IPS-15b (cell line): ENCODE data around the gene ATPAF1.

Experiments
- H3K27me3 ChIP-seq: one replicate; pipeline ENCODE4 v1.6.1; 2013; ENCODE audit warnings: low read length; ENCODE audit not compliant: control insufficient read depth, insufficient read depth
- H3K36me3 ChIP-seq: one replicate; pipeline ENCODE4 v1.6.1; 2013; ENCODE audit warnings: low read length; ENCODE audit not compliant: control insufficient read depth, insufficient read depth
- H3K4me1 ChIP-seq: one replicate; pipeline ENCODE4 v1.6.1; 2013; ENCODE audit warnings: mild to moderate bottlenecking, low read length; ENCODE audit not compliant: control insufficient read depth, insufficient read depth
- H3K4me3 ChIP-seq: one replicate; pipeline ENCODE4 v1.5.1; 2013; ENCODE audit warnings: low read depth, low read length
- H3K9ac ChIP-seq: one replicate; pipeline ENCODE4 v1.6.1; 2013; ENCODE audit warnings: low read depth, mild to moderate bottlenecking, low read length
- H3K9me3 ChIP-seq: one replicate; pipeline ENCODE4 v1.6.1; 2013; ENCODE audit warnings: mild to moderate bottlenecking, low read length; ENCODE audit not compliant: control insufficient read depth, insufficient read depth

The ATPAF1 gene

GRCh38 chr1:46691997-46692790 lies 24.0 kb upstream of the ATPAF1 start:
- Histone ChIP-seq H3K9me3 (no peaks in the 10 kb centered on the region), H3K36me3 (peaks cover 33% of the 10 kb centered on the region), H3K4me1 (no peaks in the 10 kb centered on the region), H3K9ac (no peak overlapping the region), H3K27me3 (no peaks in the 10 kb centered on the region), H3K4me3 (no peak overlapping the region)

DNA sequence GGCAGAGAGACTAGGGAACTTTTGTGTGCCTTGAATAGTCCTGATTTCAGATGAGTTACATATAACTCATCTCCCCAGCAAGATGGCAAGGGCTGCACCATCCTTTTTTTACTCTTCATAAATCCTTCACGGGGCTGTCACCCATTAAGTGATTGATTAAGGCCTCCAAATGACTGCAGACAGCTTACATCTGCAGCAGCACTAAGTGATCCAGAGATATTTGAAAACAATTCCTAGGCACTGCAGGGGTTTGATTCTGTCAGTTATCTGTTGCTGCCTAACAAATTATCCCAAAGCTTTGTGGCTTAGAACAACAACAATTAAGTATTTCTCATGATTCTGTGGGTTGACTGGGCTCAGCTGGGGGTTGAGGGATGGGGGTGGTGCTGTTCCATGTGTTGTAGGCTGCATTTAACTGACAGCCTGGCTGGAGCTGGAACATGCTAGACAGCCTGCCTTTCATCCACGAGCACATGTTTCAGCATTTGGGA lies 22.8 kb upstream of the ATPAF1 start:
- no peak overlapping the region for H3K9ac ChIP-seq
- no peaks in the 10 kb centered on the region for H3K4me1 ChIP-seq

DNA sequence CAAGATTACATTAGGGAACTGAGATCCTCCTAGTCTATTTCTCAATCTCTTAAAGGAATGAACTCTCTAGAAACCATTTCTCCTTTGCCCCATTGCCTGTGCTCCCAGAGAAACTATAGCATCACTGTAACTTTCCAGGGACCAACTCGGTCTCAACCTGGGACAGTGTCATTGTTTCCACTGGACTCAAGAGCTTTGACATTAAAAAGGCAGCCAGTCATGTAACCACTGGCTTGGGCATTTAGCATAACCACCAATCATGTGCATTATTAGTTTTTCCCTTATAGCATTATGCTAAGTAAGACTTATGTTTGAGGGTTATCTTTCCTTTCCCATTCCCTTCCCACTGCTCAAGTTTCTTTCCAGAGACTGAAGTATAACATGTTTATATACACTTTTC lies 21.7 kb upstream of the ATPAF1 start:
- peaks cover 38% of the 10 kb centered on the region for H3K36me3 ChIP-seq
- H3K4me3 ChIP-seq = no peak overlapping the region
- H3K4me1 ChIP-seq = no peaks in the 10 kb centered on the region
- no peak overlapping the region for H3K9ac ChIP-seq
- H3K9me3 ChIP-seq = no peaks in the 10 kb centered on the region
- no peaks in the 10 kb centered on the region for H3K27me3 ChIP-seq

More for the DNA sequence above, 22.8 kb upstream of the ATPAF1 start:
- no peak overlapping the region for H3K4me3 ChIP-seq
- no peaks in the 10 kb centered on the region for H3K9me3 ChIP-seq
- H3K27me3 ChIP-seq = no peaks in the 10 kb centered on the region
- peaks cover 40% of the 10 kb centered on the region for H3K36me3 ChIP-seq

- no peaks in the 10 kb centered on the region for H3K27me3 ChIP-seq
- H3K36me3 ChIP-seq = peaks cover 41% of the 10 kb centered on the region
- no peak overlapping the region for H3K9ac ChIP-seq
- H3K4me3 ChIP-seq = no peak overlapping the region
- H3K4me1 ChIP-seq = no peaks in the 10 kb centered on the region
- H3K9me3 ChIP-seq = no peaks in the 10 kb centered on the region
Measured at GRCh38 chr1:46689356-46689755, 21.2 kb upstream of the ATPAF1 start.

GRCh38 chr1:46687921-46688509 lies 19.9 kb upstream of the ATPAF1 start:
- peaks cover 44% of the 10 kb centered on the region for H3K36me3 ChIP-seq
- H3K27me3 ChIP-seq = no peaks in the 10 kb centered on the region
- no peak overlapping the region for H3K4me3 ChIP-seq
- no peaks in the 10 kb centered on the region for H3K9me3 ChIP-seq
- H3K4me1 ChIP-seq = no peaks in the 10 kb centered on the region
- H3K9ac ChIP-seq = no peak overlapping the region

GRCh38 chr1:46687093-46687659 lies 19.0 kb upstream of the ATPAF1 start:
- peaks cover 49% of the 10 kb centered on the region for H3K36me3 ChIP-seq
- H3K4me1 ChIP-seq = no peaks in the 10 kb centered on the region
- H3K27me3 ChIP-seq = no peaks in the 10 kb centered on the region
- H3K9ac ChIP-seq = no peak overlapping the region
- no peaks in the 10 kb centered on the region for H3K9me3 ChIP-seq
- no peak overlapping the region for H3K4me3 ChIP-seq

GRCh38 chr1:46686255-46686654 lies 18.1 kb upstream of the ATPAF1 start:
- no peak overlapping the region for H3K4me3 ChIP-seq
- no peak overlapping the region for H3K9ac ChIP-seq
- H3K9me3 ChIP-seq = no peaks in the 10 kb centered on the region
- H3K27me3 ChIP-seq = no peaks in the 10 kb centered on the region
- peaks cover 51% of the 10 kb centered on the region for H3K36me3 ChIP-seq
- H3K4me1 ChIP-seq = no peaks in the 10 kb centered on the region

- no peak overlapping the region for H3K9ac ChIP-seq
- no peak overlapping the region for H3K4me3 ChIP-seq
- peaks cover 42% of the 10 kb centered on the region for H3K36me3 ChIP-seq
- no peaks in the 10 kb centered on the region for H3K27me3 ChIP-seq
- no peaks in the 10 kb centered on the region for H3K9me3 ChIP-seq
- H3K4me1 ChIP-seq = no peaks in the 10 kb centered on the region
Measured at GRCh38 chr1:46684670-46685069, 16.5 kb upstream of the ATPAF1 start.

DNA sequence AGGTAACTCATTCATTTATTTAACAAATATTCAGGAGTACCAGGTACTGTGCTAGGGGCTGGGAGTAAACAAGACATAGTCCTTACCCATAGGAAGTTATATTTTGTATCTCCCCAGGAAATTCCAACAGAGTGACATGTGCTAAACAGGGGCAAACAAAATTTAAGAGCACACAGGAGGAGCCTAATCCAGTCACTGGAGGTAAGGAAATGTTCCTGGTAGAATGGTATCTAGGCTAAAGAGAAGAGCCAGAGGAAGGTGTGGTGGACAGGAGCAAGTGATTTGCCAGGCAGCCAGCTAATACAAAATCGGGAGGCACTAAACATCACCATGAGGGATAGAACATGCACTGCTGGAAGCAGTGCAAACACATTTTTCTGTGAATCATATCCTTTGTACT lies 13.9 kb upstream of the ATPAF1 start:
- Histone ChIP-seq H3K4me1 (peaks cover 6% of the 10 kb centered on the region), H3K9me3 (no peaks in the 10 kb centered on the region), H3K36me3 (peaks cover 27% of the 10 kb centered on the region), H3K27me3 (no peaks in the 10 kb centered on the region), H3K4me3 (no peak overlapping the region), H3K9ac (no peak overlapping the region)

DNA sequence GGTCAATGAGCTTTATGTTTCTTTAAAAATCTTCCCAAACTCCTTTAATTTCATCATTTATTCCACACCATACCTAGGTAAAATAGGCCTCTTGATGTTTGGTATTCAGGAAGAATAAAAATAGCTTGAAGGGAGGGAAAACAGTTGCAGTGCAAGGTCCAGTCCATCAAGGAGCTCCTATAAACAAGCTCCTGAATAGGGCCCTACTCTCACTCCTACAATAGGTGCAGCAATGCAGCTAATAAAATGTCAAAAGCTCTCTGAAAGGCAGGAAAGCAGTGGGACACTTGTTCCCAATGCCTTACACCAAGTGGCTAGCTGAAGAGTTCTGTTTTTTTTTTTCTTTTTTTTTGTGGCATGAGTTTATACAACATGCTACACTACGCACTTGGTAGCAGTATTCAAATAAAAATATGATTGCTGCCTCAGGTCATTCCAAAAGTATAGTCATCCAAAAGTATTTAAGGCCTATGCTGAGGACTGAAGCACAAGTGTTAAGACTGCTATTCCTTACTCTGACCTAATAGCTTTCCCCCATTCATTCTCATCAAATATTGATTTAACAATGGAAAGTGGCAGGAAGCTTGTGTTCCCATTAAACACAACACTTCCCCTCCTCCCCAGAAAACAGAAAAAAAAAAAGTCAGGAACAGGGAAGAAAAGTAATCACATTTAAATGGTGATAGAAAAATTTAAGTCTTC lies 13.3 kb upstream of the ATPAF1 start:
- Histone ChIP-seq H3K27me3 (no peaks in the 10 kb centered on the region), H3K4me1 (peaks cover 8% of the 10 kb centered on the region), H3K36me3 (peaks cover 23% of the 10 kb centered on the region), H3K9me3 (no peaks in the 10 kb centered on the region), H3K9ac (no peak overlapping the region), H3K4me3 (no peak overlapping the region)

DNA sequence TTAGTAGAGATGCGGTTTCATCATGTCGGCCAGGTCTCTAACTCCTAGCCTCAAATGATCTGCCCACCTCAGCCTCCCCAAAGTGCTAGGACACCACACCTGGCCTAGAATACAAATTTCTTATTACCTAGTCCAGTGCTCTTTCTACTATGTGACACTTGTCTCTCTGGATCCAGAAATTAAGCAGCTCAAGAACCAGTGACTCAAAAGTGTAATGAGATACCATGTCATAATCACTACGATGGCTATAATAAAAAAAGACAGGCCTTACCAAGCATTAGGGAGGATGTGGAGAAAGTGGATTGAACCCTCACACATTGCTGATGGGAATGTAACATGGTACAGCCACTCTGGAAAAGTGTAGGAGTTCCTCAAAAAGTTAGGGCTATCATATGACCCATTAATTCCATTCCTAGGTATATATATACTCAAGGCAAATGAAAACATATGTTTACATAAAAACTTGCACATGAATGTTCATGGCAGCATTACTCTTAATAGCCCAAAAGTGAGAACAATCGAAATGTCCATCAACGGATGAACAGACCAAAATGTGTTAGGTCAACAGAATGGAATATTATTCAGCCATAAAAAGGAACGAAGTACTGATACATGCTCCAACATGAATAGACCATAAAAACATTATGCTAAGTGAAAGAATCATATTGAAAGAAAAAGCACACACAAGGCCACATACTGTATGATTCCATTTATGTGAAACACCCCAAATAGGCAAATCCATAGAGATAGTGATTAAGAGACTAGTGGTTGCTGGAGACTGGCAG lies 11.8 kb upstream of the ATPAF1 start:
- Histone ChIP-seq H3K4me3 (no peak overlapping the region), H3K9ac (no peak overlapping the region), H3K36me3 (peaks cover 17% of the 10 kb centered on the region), H3K4me1 (peaks cover 17% of the 10 kb centered on the region), H3K27me3 (no peaks in the 10 kb centered on the region), H3K9me3 (no peaks in the 10 kb centered on the region)
